GM18858 (cell line): ENCODE results near the gene RPL34.

Source experiments
- ATAC-seq: cut with Tn5 transposase; IDR thresholded peaks from one replicate; pipeline ENCODE4 v1.9.1; 2021; ENCODE audit not compliant: unreplicated experiment

Gene RPL34

DNA sequence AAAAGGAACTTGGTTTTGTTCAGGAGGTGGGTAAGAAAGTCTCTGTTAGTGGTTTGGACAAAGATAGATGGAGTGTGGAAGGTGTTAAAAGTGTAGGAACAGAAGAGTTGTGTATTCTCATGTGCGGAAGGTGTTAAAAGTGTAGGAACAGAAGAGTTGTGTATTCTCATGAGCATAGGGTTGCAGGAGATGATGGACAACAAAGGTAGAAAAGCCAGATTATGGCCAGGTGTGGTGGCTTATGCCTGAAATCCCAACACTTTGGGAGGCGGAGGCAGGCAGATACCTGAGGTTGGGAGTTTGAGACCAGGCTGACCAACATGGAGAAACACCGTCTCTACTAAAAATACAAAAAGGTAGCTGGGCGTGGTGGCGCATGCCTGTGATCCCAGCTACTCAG is 2.5 kb downstream of the RPL34 start:
- no peak for ATAC-seq

GRCh38 chr4:108624263-108625056 is 4.1 kb downstream of the RPL34 start:
- no peak for ATAC-seq

GRCh38 chr4:108626056-108626455 is 5.7 kb downstream of the RPL34 start:
- ATAC-seq, result no peak

DNA sequence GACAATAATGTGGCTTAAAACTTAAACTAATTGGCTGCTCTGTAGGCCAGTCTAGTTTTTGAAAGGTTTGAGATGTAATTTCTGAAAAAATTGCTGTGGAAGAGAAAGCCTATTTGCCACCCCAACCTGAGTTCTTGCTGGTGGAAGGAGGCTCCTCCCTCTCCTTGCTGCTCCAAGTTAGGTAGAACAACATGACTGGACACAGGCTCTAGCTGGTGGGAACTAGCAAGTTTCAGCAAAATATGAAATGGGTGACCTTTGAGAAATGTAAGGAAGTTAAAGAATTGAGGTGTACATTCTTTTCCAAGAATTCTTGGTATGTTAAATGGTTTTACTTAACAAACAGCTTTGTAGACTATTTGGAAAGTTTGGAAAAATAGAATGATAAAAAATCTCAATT is 8.0 kb downstream of the RPL34 start:
- ATAC-seq, result no peak

GRCh38 chr4:108635070-108635655 is 14.8 kb downstream of the RPL34 start:
- no peak for ATAC-seq

- ATAC-seq, result no peak
Measured at GRCh38 chr4:108636246-108636645, 15.9 kb downstream of the RPL34 start.

DNA sequence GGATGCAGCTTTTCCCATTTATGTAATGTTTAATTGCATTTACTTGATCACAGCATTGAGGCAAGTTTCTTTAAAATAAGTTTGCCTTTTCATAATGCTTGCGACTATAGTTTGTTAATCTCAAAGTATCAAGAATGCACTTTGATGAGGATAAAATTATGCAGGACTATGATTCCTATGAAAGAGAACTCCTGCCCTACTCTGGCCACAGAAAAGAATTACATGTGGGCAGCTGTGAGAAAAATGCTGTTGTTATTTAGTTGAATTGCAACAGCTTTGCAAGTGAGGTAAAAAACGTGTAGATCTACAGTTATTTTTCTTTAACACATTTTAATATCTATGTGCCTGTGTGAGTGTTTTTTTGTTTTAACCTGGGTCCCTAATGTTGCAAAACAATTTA is 17.5 kb downstream of the RPL34 start:
- ATAC-seq, result no peak

DNA sequence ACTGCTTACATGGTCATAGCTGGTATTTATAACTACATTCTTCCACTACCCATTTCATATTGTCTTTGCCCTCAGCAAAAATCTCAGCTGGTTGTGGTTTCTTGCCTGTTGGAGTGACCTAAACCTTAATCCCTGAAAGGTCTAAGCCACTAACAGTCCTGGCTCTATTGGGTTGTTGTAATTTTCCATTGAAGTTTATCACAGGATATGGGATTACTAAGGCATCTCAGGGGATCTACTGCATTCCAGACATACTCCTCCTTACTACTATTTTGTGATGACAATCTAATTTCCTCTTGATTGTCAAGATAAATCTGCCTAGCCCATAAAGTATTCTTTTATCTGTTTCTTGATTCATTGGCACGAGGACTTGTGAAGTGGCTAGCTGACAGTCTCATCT is 23.9 kb downstream of the RPL34 start:
- no peak for ATAC-seq

- ATAC-seq, result no peak
Measured at GRCh38 chr4:108646706-108647105, 26.3 kb downstream of the RPL34 start.

DNA sequence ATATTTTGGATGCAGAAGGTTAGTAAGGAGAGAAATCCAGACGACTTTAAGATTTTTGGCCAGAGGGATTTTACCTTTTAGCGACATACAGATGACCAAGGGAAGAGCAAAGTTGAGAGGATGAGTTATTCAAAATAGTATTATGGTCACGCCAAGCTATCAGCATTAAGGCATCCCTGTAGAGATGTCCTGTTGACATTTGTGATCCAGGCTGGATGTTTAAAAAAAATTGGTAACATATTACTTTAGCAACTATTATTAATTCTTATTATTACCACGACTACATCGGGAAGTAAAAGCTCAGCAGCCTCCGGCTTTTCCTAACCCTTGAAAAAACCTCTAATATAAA is 29.5 kb downstream of the RPL34 start:
- ATAC-seq, result peak; percentile 13

GRCh38 chr4:108650212-108651013 is 30.0 kb downstream of the RPL34 start, which contains the start of gene OSTC:
Gene OSTC (plus strand): TSS chr4:108650599. CDS start chr4:108650656, 57 bp downstream.
- ATAC-seq, result peak; percentile 89

GRCh38 chr4:108651014-108651791 is 30.8 kb downstream of the RPL34 start:
- ATAC-seq, result no peak

DNA sequence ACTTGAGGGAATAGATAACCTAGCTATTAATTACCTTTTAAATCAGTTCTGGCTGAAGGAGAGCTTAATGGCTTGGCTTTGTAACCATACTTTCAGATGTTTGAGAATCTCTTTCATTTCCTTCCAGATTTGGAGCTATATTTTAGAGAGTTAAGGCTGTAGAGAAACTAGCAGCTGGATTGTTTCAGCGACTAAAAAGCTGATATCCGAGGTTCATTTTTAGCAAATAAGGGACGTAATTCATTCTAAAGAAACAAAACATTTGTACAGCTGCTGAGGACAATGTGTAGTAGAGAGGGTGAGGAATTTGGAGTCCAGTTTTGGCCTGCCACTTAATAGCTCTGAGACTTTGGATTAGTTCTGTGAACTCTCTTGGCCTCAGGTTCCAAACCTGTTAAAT is 42.3 kb downstream of the RPL34 start:
- ATAC-seq, result no peak

- no peak for ATAC-seq
Measured at GRCh38 chr4:108674356-108674977, 54.1 kb downstream of the RPL34 start.
